ENCODE measurements around the gene VAV3.
"Not testable (repeated sequence)": the region's sequence is repeated elsewhere in the genome, so short reads cannot be mapped to it uniquely, and the experiment has no call there.

Gene VAV3

GRCh38 chr1:107935396-107936064 lies 29.4 kb downstream of the VAV3 start:
- peak; percentile 63 for DNase-seq (ENCODE audit: low spot score)

- no peak for DNase-seq (ENCODE audit: low spot score)
Measured at GRCh38 chr1:107934578-107934977, 30.4 kb downstream of the VAV3 start.

- DNase-seq (ENCODE audit: low spot score) = no peak
Measured at GRCh38 chr1:107933736-107934135, 31.2 kb downstream of the VAV3 start.

- DNase-seq (ENCODE audit: low spot score) = no peak
Measured at GRCh38 chr1:107930292-107930691, 34.7 kb downstream of the VAV3 start.

GRCh38 chr1:107927820-107928219 lies 37.2 kb downstream of the VAV3 start:
- no peak for DNase-seq (ENCODE audit: low spot score)

GRCh38 chr1:107926436-107927080 lies 38.4 kb downstream of the VAV3 start:
- no peak for DNase-seq (ENCODE audit: low spot score)

- no peak for DNase-seq (ENCODE audit: low spot score)
Measured at GRCh38 chr1:107925565-107925964, 39.4 kb downstream of the VAV3 start.

GRCh38 chr1:107920999-107921398 lies 44.0 kb downstream of the VAV3 start:
- DNase-seq (ENCODE audit: low spot score) = no peak

GRCh38 chr1:107920561-107920960 lies 44.4 kb downstream of the VAV3 start:
- DNase-seq (ENCODE audit: low spot score) = no peak

GRCh38 chr1:107919953-107920352 lies 45.0 kb downstream of the VAV3 start:
- DNase-seq (ENCODE audit: low spot score) = no peak

- no peak for DNase-seq (ENCODE audit: low spot score)
Measured at GRCh38 chr1:107914119-107914765, 50.7 kb downstream of the VAV3 start.

- no peak for DNase-seq (ENCODE audit: low spot score)
Measured at GRCh38 chr1:107912656-107913055, 52.3 kb downstream of the VAV3 start.

GRCh38 chr1:107900090-107900945 lies 64.7 kb downstream of the VAV3 start:
- peak; percentile 37 for DNase-seq (ENCODE audit: low spot score)

- DNase-seq (ENCODE audit: low spot score) = no peak
Measured at GRCh38 chr1:107899655-107900054, 65.3 kb downstream of the VAV3 start.

GRCh38 chr1:107897438-107898345 lies 67.3 kb downstream of the VAV3 start:
- DNase-seq (ENCODE audit: low spot score) = peak; percentile 55

- DNase-seq (ENCODE audit: low spot score) = no peak
Measured at GRCh38 chr1:107896936-107897335, 68.0 kb downstream of the VAV3 start.

- no peak for DNase-seq (ENCODE audit: low spot score)
Measured at GRCh38 chr1:107896401-107896800, 68.6 kb downstream of the VAV3 start.

- no peak for DNase-seq (ENCODE audit: low spot score)
Measured at GRCh38 chr1:107895403-107896191, 69.4 kb downstream of the VAV3 start.

- DNase-seq (ENCODE audit: low spot score) = no peak
Measured at GRCh38 chr1:107894605-107895004, 70.4 kb downstream of the VAV3 start.

- DNase-seq (ENCODE audit: low spot score) = not testable (repeated sequence)
Measured at GRCh38 chr1:107893350-107893749, 71.6 kb downstream of the VAV3 start.

GRCh38 chr1:107889524-107889923 lies 75.5 kb downstream of the VAV3 start:
- DNase-seq (ENCODE audit: low spot score) = peak; percentile 41

All from germinal center (tissue), 1 donor.